Glutamatergic neuron (in vitro differentiated cells): ENCODE measurements around the gene DYNLL1. TPM values are rescaled to one million over a fixed set of nuclear protein-coding genes. Genes with fewer than 3 reads are reported as not detected.
A peak's percentile ranks its signal among the peaks of the same experiment; 100 is the strongest.

Source experiments
- DNase-seq: peaks from one replicate; pipeline ENCODE4 v3.0.0; 2022
- H3K27ac Mint-ChIP-seq: one replicate; pipeline ENCODE4 v1.8.0; 2020; ENCODE audit warnings: mild to moderate bottlenecking, mixed read lengths, inconsistent platforms; ENCODE audit not compliant: unreplicated experiment
- H3K27me3 Mint-ChIP-seq: one replicate; pipeline ENCODE4 v1.8.0; 2020; ENCODE audit warnings: mild to moderate bottlenecking, moderate library complexity, mixed read lengths, inconsistent platforms; ENCODE audit not compliant: unreplicated experiment
- H3K36me3 Mint-ChIP-seq: one replicate; pipeline ENCODE4 v1.8.0; 2020; ENCODE audit warnings: mild to moderate bottlenecking, mixed read lengths, inconsistent platforms; ENCODE audit not compliant: unreplicated experiment
- H3K4me1 Mint-ChIP-seq: one replicate; pipeline ENCODE4 v1.8.0; 2020; ENCODE audit warnings: mild to moderate bottlenecking, low read depth, mixed read lengths, inconsistent platforms; ENCODE audit not compliant: unreplicated experiment
- H3K4me3 Mint-ChIP-seq: one replicate; pipeline ENCODE4 v1.8.0; 2020; ENCODE audit warnings: mild to moderate bottlenecking, mixed read lengths, inconsistent platforms; ENCODE audit not compliant: unreplicated experiment
- H3K9me3 Mint-ChIP-seq: one replicate; pipeline ENCODE4 v1.8.0; 2020; ENCODE audit warnings: mild to moderate bottlenecking, moderate library complexity, mixed read lengths, inconsistent platforms; ENCODE audit not compliant: unreplicated experiment
- CTCF ChIP-seq: fragments of 200-600 bp; sonication (generic); IDR thresholded peaks from one replicate; pipeline ENCODE4 v1.5.0; 2021; ENCODE audit not compliant: partially characterized antibody, unreplicated experiment
- total RNA-seq: library from RNA; stranded (reverse); fragmentation: NEBNext Ultra II Directional; extraction: Animal tissue kit (Norgen Biotek cat#: 25700); gene quantifications from one replicate; pipeline ENCODE4 v1.2.1, GENCODE V29; 2021; ENCODE audit not compliant: unreplicated experiment

The DYNLL1 gene
- total RNA-seq, 1 donor from 2014 or later: 403 TPM

GRCh38 chr12:120497524-120498150 is 1.7 kb downstream of the DYNLL1 start:
- Mint-ChIP-seq H3K27me3 (peaks cover 4% of the 10 kb centered on the region), H3K9me3 (peaks cover 10% of the 10 kb centered on the region), H3K36me3 (no peaks in the 10 kb centered on the region), H3K4me3 (peak overlapping the region; percentile 98), H3K4me1 (peaks cover 6% of the 10 kb centered on the region), H3K27ac (peak overlapping the region; percentile 30)
- DNase-seq: no peak
- no peak for TF ChIP-seq CTCF

- H3K27ac Mint-ChIP-seq: no peak overlapping the region
- H3K4me3 Mint-ChIP-seq: no peak overlapping the region
- peaks cover 10% of the 10 kb centered on the region for H3K9me3 Mint-ChIP-seq
- peaks cover 4% of the 10 kb centered on the region for H3K27me3 Mint-ChIP-seq
- no peak for TF ChIP-seq CTCF
- H3K4me1 Mint-ChIP-seq: peaks cover 6% of the 10 kb centered on the region
- DNase-seq: no peak
- no peaks in the 10 kb centered on the region for H3K36me3 Mint-ChIP-seq
These were observed 3.1 kb downstream of the DYNLL1 start for GRCh38 chr12:120498870-120499515.

GRCh38 chr12:120500581-120500980 is 4.7 kb downstream of the DYNLL1 start:
- DNase-seq: no peak
- Mint-ChIP-seq H3K27ac (no peak overlapping the region), H3K4me1 (peaks cover 2% of the 10 kb centered on the region), H3K36me3 (no peaks in the 10 kb centered on the region), H3K4me3 (no peak overlapping the region), H3K9me3 (peaks cover 6% of the 10 kb centered on the region), H3K27me3 (no peaks in the 10 kb centered on the region)
- TF ChIP-seq CTCF: no peak

GRCh38 chr12:120504587-120504986 is 8.7 kb downstream of the DYNLL1 start:
- no peak overlapping the region for H3K4me3 Mint-ChIP-seq
- TF ChIP-seq CTCF: no peak
- H3K9me3 Mint-ChIP-seq: peaks cover 2% of the 10 kb centered on the region
- no peaks in the 10 kb centered on the region for H3K36me3 Mint-ChIP-seq
- no peaks in the 10 kb centered on the region for H3K4me1 Mint-ChIP-seq
- H3K27ac Mint-ChIP-seq: no peak overlapping the region
- DNase-seq: no peak
- H3K27me3 Mint-ChIP-seq: no peaks in the 10 kb centered on the region

- H3K4me3 Mint-ChIP-seq: no peak overlapping the region
These were observed 12.6 kb downstream of the DYNLL1 start for GRCh38 chr12:120508537-120508936.

More at GRCh38 chr12:120508537-120508936, 12.6 kb downstream of the DYNLL1 start:
- H3K9me3 Mint-ChIP-seq: peaks cover 2% of the 10 kb centered on the region
- DNase-seq: no peak
- no peaks in the 10 kb centered on the region for H3K36me3 Mint-ChIP-seq
- no peaks in the 10 kb centered on the region for H3K4me1 Mint-ChIP-seq
- no peak overlapping the region for H3K27ac Mint-ChIP-seq
- TF ChIP-seq CTCF: no peak
- H3K27me3 Mint-ChIP-seq: no peaks in the 10 kb centered on the region
